Stimulated activated CD4-positive, alpha-beta T cell treated with anti-CD3 and anti-CD28 coated beads, Interleukin-12 subunit alpha, Interleukin-12 subunit beta, amount 100 ng/mL, for 48 hours (primary cell): ENCODE data around the gene ATP8A2.
A peak's percentile ranks its signal among the peaks of the same experiment; 100 is the strongest.
"Not testable (repeated sequence)": the region's sequence is repeated elsewhere in the genome, so short reads cannot be mapped to it uniquely, and the experiment has no call there.

Source experiments
- DNase-seq, 3 donors: peaks; one replicate each; pipeline ENCODE4 v3.0.0-alpha.2; 2020; ENCODE audit warnings: low read depth in 2 of 3, low spot score in 1 of 3

ATP8A2 gene

GRCh38 chr13:26061256-26061655 is 689.5 kb downstream of the ATP8A2 start:
- no peak for DNase-seq

- no peak for DNase-seq
Observed at GRCh38 chr13:26061947-26062346, 690.2 kb downstream of the ATP8A2 start.

- DNase-seq: peak in 1 of 3 donors; percentile 30
Observed at GRCh38 chr13:26062853-26063444, 691.2 kb downstream of the ATP8A2 start.

GRCh38 chr13:26066492-26066891 is 694.7 kb downstream of the ATP8A2 start:
- not testable (repeated sequence) for DNase-seq

- no peak for DNase-seq
Observed at GRCh38 chr13:26067601-26068000, 695.8 kb downstream of the ATP8A2 start.

GRCh38 chr13:26068372-26068771 is 696.6 kb downstream of the ATP8A2 start:
- DNase-seq: not testable (repeated sequence)

- DNase-seq: not testable (repeated sequence)
Observed at GRCh38 chr13:26069642-26070041, 697.9 kb downstream of the ATP8A2 start.

- DNase-seq: no peak
Observed at GRCh38 chr13:26071691-26072090, 699.9 kb downstream of the ATP8A2 start.

GRCh38 chr13:26072335-26072734 is 700.6 kb downstream of the ATP8A2 start:
- not testable (repeated sequence) for DNase-seq

GRCh38 chr13:26074706-26075105 is 702.9 kb downstream of the ATP8A2 start:
- no peak for DNase-seq
